Measurements from ENCODE around the gene PMF1.

PMF1 gene

DNA sequence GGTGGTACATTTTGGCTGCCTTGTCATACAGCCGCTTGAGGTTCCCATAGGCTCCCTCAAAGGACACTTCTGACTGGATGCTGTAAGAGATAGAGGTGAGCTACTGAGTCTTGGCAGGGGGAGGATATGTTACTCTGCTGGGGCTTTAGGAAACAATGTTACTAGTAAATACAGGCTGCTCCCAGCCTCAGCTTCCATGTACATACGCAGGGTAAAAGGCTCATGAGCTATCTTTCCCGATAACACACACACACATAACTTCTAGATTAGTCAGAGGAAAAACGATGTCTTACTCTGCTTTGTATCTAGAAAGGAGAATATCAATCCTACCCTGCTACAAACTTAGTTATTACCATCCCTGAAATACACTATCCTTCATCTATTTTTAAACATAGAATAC, 55.5 kb downstream of the PMF1 start:
- TF ChIP-seq, protein P1, sequence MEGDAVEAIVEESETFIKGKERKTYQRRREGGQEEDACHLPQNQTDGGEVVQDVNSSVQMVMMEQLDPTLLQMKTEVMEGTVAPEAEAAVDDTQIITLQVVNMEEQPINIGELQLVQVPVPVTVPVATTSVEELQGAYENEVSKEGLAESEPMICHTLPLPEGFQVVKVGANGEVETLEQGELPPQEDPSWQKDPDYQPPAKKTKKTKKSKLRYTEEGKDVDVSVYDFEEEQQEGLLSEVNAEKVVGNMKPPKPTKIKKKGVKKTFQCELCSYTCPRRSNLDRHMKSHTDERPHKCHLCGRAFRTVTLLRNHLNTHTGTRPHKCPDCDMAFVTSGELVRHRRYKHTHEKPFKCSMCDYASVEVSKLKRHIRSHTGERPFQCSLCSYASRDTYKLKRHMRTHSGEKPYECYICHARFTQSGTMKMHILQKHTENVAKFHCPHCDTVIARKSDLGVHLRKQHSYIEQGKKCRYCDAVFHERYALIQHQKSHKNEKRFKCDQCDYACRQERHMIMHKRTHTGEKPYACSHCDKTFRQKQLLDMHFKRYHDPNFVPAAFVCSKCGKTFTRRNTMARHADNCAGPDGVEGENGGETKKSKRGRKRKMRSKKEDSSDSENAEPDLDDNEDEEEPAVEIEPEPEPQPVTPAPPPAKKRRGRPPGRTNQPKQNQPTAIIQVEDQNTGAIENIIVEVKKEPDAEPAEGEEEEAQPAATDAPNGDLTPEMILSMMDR (IDR thresholded peaks at IDR 0.05; ENCODE audit: poor library complexity, severe bottlenecking), result no peak
- H3K4me1 ChIP-seq (ENCODE audit: insufficient read depth, poor library complexity, severe bottlenecking), result peaks cover 5% of the 10 kb centered on the region
- no peaks in the 10 kb centered on the region for H3K27me3 ChIP-seq (ENCODE audit: insufficient read depth, poor library complexity, severe bottlenecking)
- H3K36me3 ChIP-seq (ENCODE audit: low read depth), result peaks cover 89% of the 10 kb centered on the region
- no peak for ATAC-seq (ENCODE audit: low read depth)
- H3K4me3 ChIP-seq (ENCODE audit: severe bottlenecking), result no peak overlapping the region
- no peaks in the 10 kb centered on the region for H3K9me3 ChIP-seq (ENCODE audit: severe bottlenecking)
- no peak overlapping the region for H3K27ac ChIP-seq (ENCODE audit: poor library complexity, severe bottlenecking)
- no peak for DNase-seq (ENCODE audit: low spot score)

DNA sequence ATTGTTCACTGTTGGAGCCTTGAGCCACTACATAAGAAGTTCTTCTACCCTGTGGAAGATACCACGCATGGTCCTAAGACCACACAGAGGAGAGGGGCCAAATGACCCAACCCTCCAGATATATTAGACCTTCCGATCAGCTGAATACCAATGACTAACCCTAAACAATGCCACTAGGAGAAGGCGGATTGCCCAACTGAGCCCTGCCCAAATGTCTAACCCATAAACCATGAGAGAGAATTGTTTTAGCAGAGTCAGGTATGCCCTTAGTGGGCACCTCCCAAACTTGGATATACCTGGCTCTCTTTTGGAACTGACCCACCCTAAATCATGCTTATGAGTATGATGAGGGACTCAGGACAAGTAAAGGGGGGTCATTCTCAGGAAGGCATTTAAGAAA, 57.5 kb downstream of the PMF1 start:
- no peak overlapping the region for H3K4me3 ChIP-seq (ENCODE audit: severe bottlenecking)
- no peaks in the 10 kb centered on the region for H3K9me3 ChIP-seq (ENCODE audit: severe bottlenecking)
- DNase-seq (ENCODE audit: low spot score) (no peak), ATAC-seq (ENCODE audit: low read depth) (peak; percentile 40; the same call in 2 of the 3 replicates)
- peaks cover 91% of the 10 kb centered on the region for H3K36me3 ChIP-seq (ENCODE audit: low read depth)
- TF ChIP-seq, protein P1 (IDR thresholded peaks at IDR 0.05; ENCODE audit: poor library complexity, severe bottlenecking), result no peak
- H3K27ac ChIP-seq (ENCODE audit: poor library complexity, severe bottlenecking), result no peak overlapping the region
- H3K4me1 ChIP-seq (ENCODE audit: insufficient read depth, poor library complexity, severe bottlenecking), result no peaks in the 10 kb centered on the region
- H3K27me3 ChIP-seq (ENCODE audit: insufficient read depth, poor library complexity, severe bottlenecking), result no peaks in the 10 kb centered on the region

DNA sequence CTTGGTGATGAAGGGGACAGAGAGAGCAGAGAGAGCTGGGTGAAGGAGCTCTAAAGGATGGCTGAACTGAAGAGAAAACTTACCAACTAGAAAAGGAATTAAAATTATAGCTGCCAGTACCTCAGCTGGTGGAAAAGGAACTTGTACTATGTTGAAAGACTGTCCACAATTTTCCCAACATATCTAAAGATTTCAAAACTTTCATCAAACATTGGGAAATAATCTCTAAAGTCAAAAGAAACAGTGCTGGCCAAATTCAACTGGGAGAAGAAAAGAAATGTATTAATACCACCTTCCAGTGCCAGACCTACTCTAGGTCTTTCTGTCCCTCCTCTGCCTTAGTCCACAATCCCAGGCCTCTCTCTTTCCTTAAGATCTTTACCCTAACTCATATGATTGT, 63.7 kb downstream of the PMF1 start:
- no peak overlapping the region for H3K27ac ChIP-seq (ENCODE audit: poor library complexity, severe bottlenecking)

DNA sequence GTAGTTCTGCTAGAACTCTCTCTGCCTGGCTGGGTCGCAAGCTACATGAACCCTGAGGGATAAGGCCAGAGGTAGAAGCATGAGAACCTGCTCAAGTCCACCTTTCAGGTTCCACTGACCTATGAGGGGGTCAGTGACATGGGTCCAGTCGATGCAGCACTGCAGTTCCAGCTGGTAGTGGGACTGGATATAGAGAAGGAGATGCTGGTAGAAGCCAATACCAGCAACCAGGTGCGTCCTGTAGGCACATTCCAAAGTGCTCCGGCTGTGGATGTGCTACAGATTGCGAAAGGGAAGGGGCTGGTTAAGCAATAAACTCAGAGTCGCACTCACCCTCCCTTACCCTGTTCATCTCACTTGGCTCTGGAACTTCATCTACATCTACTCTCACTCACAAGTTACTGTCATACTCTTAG, 64.2 kb downstream of the PMF1 start:
- Histone ChIP-seq H3K4me3 (ENCODE audit: severe bottlenecking) (no peak overlapping the region), H3K36me3 (ENCODE audit: low read depth) (peaks cover 84% of the 10 kb centered on the region), H3K9me3 (ENCODE audit: severe bottlenecking) (no peaks in the 10 kb centered on the region), H3K27ac (ENCODE audit: poor library complexity, severe bottlenecking) (no peak overlapping the region), H3K27me3 (ENCODE audit: insufficient read depth, poor library complexity, severe bottlenecking) (no peaks in the 10 kb centered on the region), H3K4me1 (ENCODE audit: insufficient read depth, poor library complexity, severe bottlenecking) (peaks cover 9% of the 10 kb centered on the region)
- ATAC-seq (ENCODE audit: low read depth) (peak; percentile 64), DNase-seq (ENCODE audit: low spot score) (no peak)
- TF ChIP-seq, protein P1 (IDR thresholded peaks at IDR 0.05; ENCODE audit: poor library complexity, severe bottlenecking), result no peak

More for the DNA sequence above, 63.7 kb downstream of the PMF1 start:
- ATAC-seq (ENCODE audit: low read depth), result no peak
- Histone ChIP-seq H3K4me1 (ENCODE audit: insufficient read depth, poor library complexity, severe bottlenecking) (peaks cover 8% of the 10 kb centered on the region), H3K27me3 (ENCODE audit: insufficient read depth, poor library complexity, severe bottlenecking) (no peaks in the 10 kb centered on the region), H3K36me3 (ENCODE audit: low read depth) (peaks cover 88% of the 10 kb centered on the region), H3K4me3 (ENCODE audit: severe bottlenecking) (no peak overlapping the region), H3K9me3 (ENCODE audit: severe bottlenecking) (no peaks in the 10 kb centered on the region)
- DNase-seq (ENCODE audit: low spot score), result no peak
- TF ChIP-seq, protein P1 (IDR thresholded peaks at IDR 0.05; ENCODE audit: poor library complexity, severe bottlenecking), result no peak

DNA sequence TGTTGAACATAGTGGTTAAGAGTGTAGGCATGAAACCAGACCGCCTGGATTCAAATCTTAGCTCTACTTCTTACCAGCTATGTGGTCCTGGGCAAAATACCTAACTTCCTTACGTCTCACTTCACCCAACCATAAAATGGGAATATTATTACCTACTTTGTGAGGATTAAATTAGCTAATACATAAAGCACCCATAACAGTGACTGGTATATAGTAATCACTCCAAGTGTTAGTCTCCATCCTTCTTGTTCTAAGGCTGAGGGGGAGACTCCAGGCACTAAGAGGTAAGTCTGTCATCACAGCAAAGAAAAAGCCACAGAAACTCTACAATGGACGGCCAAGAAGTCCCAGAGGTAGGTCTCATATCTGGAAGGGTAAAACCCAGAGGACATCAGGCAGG, 67.0 kb downstream of the PMF1 start:
- Histone ChIP-seq H3K4me1 (ENCODE audit: insufficient read depth, poor library complexity, severe bottlenecking) (peaks cover 14% of the 10 kb centered on the region), H3K4me3 (ENCODE audit: severe bottlenecking) (no peak overlapping the region), H3K27me3 (ENCODE audit: insufficient read depth, poor library complexity, severe bottlenecking) (no peaks in the 10 kb centered on the region), H3K36me3 (ENCODE audit: low read depth) (peaks cover 57% of the 10 kb centered on the region), H3K9me3 (ENCODE audit: severe bottlenecking) (no peaks in the 10 kb centered on the region), H3K27ac (ENCODE audit: poor library complexity, severe bottlenecking) (no peak overlapping the region)
- TF ChIP-seq, protein P1 (IDR thresholded peaks at IDR 0.05; ENCODE audit: poor library complexity, severe bottlenecking), result no peak
- DNase-seq (ENCODE audit: low spot score), result no peak
- no peak for ATAC-seq (ENCODE audit: low read depth)

Measured in RWPE2 (cell line).